ENCODE data around the gene POLQ.
"Not testable (repeated sequence)": the region's sequence is repeated elsewhere in the genome, so short reads cannot be mapped to it uniquely, and the experiment has no call there.

POLQ gene

DNA sequence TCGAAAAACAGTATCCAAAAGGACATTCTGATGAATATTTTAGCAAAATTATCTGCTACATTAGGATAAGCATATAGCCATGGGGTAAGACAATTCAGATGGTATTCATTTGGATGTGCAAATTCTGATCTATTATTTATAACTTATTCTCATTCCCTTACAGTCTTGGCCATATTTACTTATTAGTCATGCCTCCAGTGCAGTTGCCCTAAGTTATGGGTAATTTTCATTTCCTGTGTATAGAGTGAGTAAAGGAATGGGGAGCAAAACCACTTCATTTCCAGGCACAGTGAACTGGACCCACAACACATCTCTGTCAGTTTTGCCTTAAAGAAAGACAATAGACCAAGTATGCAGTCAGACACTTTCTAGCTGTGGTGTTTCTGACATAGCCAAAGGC, 134.3 kb downstream of the POLQ start:
- no peak for DNase-seq

DNA sequence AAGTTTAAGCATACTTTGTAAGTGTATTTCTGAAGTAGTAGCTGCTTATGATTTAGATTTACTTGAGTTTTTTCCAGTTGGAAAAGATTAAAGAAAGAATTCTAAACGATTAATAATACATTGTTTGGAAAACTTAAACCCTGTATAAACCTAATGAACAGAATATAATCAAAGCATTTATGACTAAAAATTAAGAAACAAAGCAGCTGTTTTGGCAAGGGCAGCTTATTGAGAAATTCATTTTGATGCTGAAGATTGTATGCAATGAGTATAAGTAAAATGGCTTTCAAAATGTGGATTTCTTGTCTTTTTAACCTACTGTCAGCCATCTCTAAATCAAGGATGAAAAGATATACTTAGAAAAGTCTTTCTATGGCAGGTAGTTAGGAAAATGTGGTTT, 140.2 kb downstream of the POLQ start:
- DNase-seq, result no peak

DNA sequence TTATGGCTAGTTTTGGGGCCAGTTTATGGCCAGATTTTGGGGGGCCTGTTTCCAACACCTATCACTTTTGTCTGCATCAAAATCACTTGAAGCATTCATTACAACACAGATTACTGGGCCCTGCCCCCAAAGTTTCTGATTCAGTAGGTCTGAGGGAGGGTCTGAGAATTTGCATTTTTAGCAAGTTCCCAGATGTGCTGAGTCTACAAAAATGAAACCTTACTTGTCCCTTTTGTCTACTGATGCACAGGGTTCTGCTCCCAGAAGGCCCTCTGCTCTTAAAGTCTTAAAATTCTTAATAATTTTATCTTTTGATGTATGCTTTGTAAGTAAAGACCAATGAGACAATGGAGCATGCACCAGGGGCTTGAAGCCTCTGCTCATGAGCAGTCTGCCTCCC, 146.0 kb downstream of the POLQ start:
- DNase-seq, result no peak

DNA sequence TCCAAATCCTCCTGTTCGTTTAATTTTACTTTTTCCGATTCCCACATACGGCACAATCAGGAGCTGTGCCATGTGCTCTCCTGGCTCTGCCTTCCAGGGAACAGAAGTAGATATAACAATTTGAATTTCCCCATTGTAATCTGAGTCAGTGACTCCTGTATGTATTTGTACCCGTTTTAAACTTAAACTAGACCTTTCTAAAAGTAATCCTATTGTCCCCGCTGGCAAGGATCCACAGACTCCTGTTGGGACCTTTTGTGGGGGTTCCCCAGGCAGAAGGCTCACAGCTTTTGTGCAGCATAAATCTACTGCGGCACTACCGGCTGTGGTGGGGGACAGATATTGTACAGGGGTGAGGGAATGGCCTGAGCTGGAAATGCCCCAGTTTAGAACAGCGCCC, 147.7 kb downstream of the POLQ start:
- not testable (repeated sequence) for DNase-seq

DNA sequence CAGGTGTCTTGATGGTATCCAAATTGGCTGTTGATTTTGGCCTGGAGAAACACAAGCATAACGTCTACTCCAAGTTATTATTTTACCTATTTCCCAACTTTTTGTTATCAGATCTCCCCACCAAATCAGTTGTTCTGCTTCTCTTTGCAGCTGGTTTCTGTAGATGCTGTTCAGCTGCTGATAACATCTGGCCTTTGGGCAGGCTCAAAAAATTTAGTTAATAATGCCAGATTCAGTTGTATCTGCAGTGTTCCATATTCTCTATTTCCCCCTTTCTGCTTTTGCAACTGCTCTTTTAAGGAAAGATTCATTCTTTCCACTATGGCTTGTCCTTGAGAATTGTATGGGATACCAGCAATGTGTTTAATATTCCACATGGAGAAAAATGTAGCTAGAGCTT, 149.8 kb downstream of the POLQ start:
- DNase-seq, result not testable (repeated sequence)

DNA sequence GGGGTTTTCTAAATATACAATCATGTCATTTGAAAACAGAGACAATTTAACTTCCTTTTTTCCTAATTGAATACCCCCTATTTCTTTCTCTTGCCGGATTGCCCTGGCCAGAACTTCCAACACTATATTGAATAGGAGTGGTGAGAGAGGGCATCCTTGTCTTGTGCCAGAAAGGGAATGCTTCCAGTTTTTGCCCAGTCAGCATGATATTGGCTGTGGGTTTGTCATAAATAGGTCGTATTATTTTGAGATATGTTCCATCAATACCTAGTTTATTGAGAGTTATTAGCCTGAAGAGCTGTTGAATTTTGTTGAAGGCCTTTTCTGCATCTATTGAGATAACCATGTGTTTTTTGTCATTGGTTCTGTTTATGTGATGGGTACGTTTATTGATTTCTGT, 157.5 kb downstream of the POLQ start:
- not testable (repeated sequence) for DNase-seq
